ENCODE data around the gene CCM2L. TPM values are rescaled to one million over a fixed set of nuclear protein-coding genes. Genes with fewer than 3 reads are reported as not detected.

The CCM2L gene
- total RNA-seq, 2 experiments from 2014 or later: not detected

DNA sequence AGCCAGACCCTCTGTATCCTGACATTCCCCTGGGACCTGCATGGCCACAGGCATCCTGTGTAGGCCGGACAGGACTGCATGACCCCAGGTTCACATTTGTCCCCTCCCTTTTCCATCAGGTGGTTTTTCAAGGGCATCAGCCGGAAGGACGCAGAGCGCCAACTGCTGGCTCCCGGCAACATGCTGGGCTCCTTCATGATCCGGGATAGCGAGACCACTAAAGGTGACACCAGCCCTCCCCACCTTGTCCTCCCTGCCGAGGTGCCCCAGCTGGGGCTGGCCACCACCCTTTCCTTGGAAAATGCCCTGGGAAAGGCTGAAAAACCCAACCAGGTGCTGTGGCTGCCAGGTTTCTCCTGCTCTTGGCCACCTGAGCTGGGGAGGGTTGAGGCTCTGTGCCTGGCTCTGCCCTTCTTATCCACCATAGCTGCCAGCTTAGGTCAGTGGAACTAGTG lies 69.4 kb downstream of the CCM2L start:
- Mint-ChIP-seq H3K4me3 (no peak overlapping the region), H3K4me1 (no peaks in the 10 kb centered on the region), H3K36me3 (ENCODE audit: low read depth) (no peaks in the 10 kb centered on the region), H3K9me3 (ENCODE audit: low read depth) (no peaks in the 10 kb centered on the region), H3K27ac (no peak overlapping the region), H3K27me3 (peaks cover 13% of the 10 kb centered on the region)
- ChIA-PET CTCF (interaction anchor here (0.6 to 1.4 kb wide), 4 partner anchors 12 to 233 kb away, joined by 3 to 7 read pairs (median 3); no protein-coding TSS in a partner anchor), POLR2A (no interaction called here)
- no peak for ATAC-seq
- no peak for DNase-seq
- intact Hi-C loops (cut with DNase I, micrococcal nuclease): no loop called here

DNA sequence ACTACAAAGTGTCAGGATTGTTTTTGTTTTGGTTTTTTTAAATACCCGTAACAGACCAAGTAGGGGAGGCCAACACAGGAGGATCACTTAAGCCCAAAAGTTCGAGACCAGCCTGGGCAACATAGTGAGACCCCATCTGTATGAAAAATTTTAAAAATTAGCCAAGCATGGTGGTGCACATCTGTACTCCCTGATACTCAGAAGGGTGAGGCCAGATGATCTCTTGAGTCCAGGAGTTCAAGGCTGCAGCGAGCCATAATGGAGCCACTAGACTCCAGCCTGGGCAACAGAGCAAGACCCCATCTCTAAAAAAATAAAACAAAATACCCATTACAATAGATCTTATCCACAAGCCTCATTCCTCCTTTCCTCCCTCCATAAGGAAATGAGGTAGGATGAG lies 70.5 kb downstream of the CCM2L start:
- CTCF ChIA-PET: interaction anchor here (0.6 to 1.1 kb wide), 3 partner anchors 49 to 228 kb away, joined by 3 to 4 read pairs (median 3); no protein-coding TSS in a partner anchor
- no peak for DNase-seq

More for the DNA sequence above, 70.5 kb downstream of the CCM2L start:
- Mint-ChIP-seq H3K9me3 (ENCODE audit: low read depth) (no peaks in the 10 kb centered on the region), H3K4me3 (no peak overlapping the region), H3K27ac (no peak overlapping the region), H3K27me3 (peaks cover 13% of the 10 kb centered on the region), H3K36me3 (ENCODE audit: low read depth) (no peaks in the 10 kb centered on the region), H3K4me1 (no peaks in the 10 kb centered on the region)
- intact Hi-C loops (cut with DNase I, micrococcal nuclease): no loop called here
- ATAC-seq: no peak
- POLR2A ChIA-PET: no interaction called here

Other genes with a start within 250 kb of the CCM2L start
- under 1 TPM; 0.39 TPM for gene MYLK2, start 191.1 kb upstream of the CCM2L start, total RNA-seq
- gene FOXS1, start 164.8 kb upstream of the CCM2L start, total RNA-seq: not detected
- not detected for gene DUSP15, start 139.9 kb upstream of the CCM2L start, total RNA-seq
- gene TTLL9, start 139.8 kb upstream of the CCM2L start, total RNA-seq: not detected
- gene PDRG1, start 58.4 kb upstream of the CCM2L start, total RNA-seq: 10 to 100 TPM; 12.8 to 18.4 TPM
- under 1 TPM in 1 of 2 experiments, not detected in 1; 0.02 TPM for gene XKR7, start 42.3 kb upstream of the CCM2L start, total RNA-seq
- not detected for gene HCK, start 41.8 kb downstream of the CCM2L start, total RNA-seq
- 10 to 100 TPM; 43.2 to 66.5 TPM for gene TM9SF4, start 99.3 kb downstream of the CCM2L start, total RNA-seq
- 10 to 100 TPM; 89.1 to 98.2 TPM for gene PLAGL2, start 197.3 kb downstream of the CCM2L start, total RNA-seq
- 10 to 100 TPM; 51.8 to 54.3 TPM for gene POFUT1, start 197.4 kb downstream of the CCM2L start, total RNA-seq